Astrocyte of the spinal cord (primary cell): Measurements from ENCODE around the gene TMEM178B.

Experiments
- DNase-seq: peaks from one replicate; pipeline ENCODE4 v3.0.0; 2011; ENCODE audit warnings: low read depth, low spot score
- H3K4me3 ChIP-seq: 2 replicates; pipeline ENCODE4 v1.5.1; 2011; ENCODE audit warnings: low read depth, mild to moderate bottlenecking, low read length, moderate library complexity
- CTCF ChIP-seq: IDR thresholded peaks from 2 replicates; pipeline ENCODE4 v1.5.1; 2012; ENCODE audit warnings: low read depth, mild to moderate bottlenecking, low read length, inconsistent platforms
- in situ Hi-C: cut with HindIII; loops from 2 replicates; pipeline ENCODE4 v1.10.0; 2017; ENCODE audit warnings: low sequenced_read_pairs

Gene TMEM178B

DNA sequence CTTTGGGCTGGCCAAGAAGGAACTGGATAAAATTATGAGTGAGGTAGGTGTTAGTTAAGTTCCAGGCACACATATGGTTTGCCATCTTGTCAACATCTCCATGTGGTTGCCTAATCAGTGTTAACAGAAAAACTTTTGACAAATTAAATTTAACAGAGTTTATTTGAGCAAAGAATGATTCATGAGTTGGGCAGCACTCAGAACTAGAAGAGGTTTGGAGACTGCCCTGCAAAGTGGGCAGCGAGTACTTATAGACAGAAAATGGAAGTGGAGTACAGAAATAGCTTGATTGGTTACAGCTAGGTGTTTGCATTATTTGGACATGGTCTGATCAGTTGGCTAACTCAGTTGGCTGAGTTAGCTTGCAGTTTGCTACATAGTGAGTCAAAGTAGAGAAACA, 439.9 kb downstream of the TMEM178B start:
- TF ChIP-seq CTCF, result no peak
- H3K4me3 ChIP-seq, result no peak overlapping the region
- in situ Hi-C loops, result no loop called here
- no peak for DNase-seq

DNA sequence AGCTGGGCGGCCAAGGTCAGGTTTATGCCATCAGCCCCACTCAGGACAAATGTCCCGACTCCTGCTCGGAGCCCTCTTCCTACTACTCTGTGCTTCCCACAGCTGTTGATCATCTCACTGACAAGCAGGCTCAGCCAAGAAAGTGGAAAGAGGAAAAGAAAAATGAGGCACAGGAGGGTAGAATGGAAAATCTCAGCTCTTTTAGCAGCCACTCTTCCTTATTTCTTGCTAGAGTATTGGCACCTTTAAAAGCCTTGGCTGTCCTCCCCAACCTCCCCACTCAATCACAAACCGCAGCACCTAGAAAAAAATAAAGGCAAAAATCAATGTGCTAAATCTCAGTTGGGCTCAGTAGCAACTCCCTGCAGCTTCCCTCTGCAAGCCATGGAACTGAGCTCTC, 442.1 kb downstream of the TMEM178B start:
- TF ChIP-seq CTCF, result no peak
- no peak overlapping the region for H3K4me3 ChIP-seq
- no peak for DNase-seq
- in situ Hi-C loops, result no loop called here

DNA sequence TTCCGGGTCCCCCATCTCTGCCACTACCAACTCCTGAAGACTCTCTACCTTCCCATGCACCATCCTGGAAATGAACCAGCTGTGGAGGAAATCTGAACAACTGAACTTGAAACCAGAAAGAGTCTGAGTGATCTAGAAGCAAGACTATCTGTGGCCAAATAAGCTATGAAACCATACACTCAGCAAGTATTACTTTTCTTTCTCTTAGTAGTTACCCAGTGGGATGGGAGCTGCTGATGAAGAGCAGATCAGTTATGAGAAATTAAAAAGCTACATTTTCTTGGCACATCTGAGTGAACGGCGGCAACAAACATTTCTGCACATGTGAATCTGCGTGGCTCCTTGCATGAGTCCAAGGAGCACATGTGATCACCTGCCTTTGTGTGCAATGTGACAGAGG, 445.8 kb downstream of the TMEM178B start:
- H3K4me3 ChIP-seq, result no peak overlapping the region
- in situ Hi-C loops, result no loop called here
- no peak for DNase-seq
- TF ChIP-seq CTCF, result no peak

DNA sequence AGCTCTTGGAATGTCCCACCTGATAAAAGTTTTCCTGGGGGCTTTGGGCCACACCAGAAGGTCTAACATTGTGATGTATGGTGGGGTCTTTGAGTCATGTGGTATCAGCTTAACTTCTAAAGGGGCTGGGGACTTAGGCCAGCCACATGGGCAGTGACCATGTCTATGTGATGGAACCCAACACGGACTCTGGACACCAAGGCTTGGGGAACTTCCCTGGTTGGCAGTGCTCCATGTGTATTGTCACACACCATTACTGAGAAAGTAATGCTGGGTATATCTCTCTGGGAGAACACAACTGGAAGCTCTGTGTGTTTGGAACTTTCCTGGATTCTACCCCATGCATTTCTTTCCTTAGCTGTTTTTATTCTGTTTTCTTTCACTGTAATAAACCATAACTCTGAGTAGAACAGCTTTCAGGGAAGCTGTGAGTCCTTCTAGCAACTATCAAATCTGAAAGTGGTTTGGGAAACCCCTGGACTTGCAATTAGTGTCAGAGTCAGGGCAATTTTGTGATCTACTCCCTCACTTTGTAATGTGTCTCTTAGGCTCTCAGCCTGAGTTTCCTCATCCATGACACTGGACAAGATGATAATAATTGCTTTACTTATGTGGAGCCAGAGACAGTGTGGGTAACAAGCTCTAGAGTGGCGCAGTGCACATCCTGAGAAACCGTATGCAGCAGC, 448.9 kb downstream of the TMEM178B start:
- H3K4me3 ChIP-seq, result no peak overlapping the region
- TF ChIP-seq CTCF, result no peak
- in situ Hi-C loops, result no loop called here
- no peak for DNase-seq

- DNase-seq, result no peak
- in situ Hi-C loops, result no loop called here
- TF ChIP-seq CTCF, result no peak
- H3K4me3 ChIP-seq, result no peak overlapping the region
Observed at GRCh38 chr7:141525973-141526514, 452.2 kb downstream of the TMEM178B start.

DNA sequence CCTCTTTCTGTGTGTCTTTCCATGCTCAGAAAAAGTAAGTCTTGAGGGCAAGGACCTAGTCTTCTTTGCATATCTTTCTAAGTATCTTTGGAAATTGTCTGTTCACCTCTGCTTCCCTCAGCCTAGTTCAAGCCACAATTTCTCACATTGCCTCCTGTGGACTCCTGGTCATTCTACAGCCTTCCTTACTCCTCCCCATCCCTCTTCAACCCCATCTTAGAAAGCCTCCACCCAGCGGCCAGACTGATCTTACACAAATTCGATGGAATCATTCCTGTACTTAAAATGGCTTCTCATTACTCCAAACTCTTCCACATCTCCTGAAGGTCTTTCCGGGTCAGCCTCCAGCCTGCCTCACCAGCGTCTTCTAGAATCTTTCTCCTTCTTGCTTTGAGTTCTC, 453.2 kb downstream of the TMEM178B start:
- H3K4me3 ChIP-seq, result no peak overlapping the region
- TF ChIP-seq CTCF, result no peak
- in situ Hi-C loops, result no loop called here
- DNase-seq, result no peak
